GM21390 (cell line): ENCODE data around the gene LRIT3.
A peak's percentile ranks its signal among the peaks of the same experiment; 100 is the strongest.

ENCODE experiments used
- ATAC-seq: cut with Tn5 transposase; IDR thresholded peaks from one replicate; pipeline ENCODE4 v1.9.1; 2021; ENCODE audit not compliant: unreplicated experiment

Gene LRIT3

GRCh38 chr4:109847896-109848442, at the start of gene LRIT3:
Gene LRIT3 (plus strand): TSS chr4:109848107. CDS start chr4:109848202, 95 bp downstream.
- ATAC-seq, result no peak

DNA sequence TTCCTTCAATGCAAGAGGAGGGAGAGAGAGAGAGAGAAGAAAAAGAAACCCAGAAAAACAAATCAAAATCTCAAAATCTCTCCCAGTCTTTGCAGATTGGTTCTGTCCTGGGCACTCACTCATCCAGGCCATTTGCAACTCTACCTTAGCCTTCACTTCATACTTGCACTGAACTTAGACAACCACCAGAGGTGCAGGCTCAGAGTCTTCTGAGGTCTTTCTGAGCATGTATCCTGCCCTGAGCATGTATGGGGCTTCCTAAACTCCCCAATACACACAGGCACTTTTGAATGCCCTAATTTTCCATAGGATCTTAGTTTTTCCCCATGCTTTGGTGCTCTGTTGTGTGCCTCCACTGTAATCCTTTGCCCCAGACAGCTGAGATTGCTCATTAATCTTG, 49.0 kb upstream of the LRIT3 start:
- ATAC-seq, result no peak

DNA sequence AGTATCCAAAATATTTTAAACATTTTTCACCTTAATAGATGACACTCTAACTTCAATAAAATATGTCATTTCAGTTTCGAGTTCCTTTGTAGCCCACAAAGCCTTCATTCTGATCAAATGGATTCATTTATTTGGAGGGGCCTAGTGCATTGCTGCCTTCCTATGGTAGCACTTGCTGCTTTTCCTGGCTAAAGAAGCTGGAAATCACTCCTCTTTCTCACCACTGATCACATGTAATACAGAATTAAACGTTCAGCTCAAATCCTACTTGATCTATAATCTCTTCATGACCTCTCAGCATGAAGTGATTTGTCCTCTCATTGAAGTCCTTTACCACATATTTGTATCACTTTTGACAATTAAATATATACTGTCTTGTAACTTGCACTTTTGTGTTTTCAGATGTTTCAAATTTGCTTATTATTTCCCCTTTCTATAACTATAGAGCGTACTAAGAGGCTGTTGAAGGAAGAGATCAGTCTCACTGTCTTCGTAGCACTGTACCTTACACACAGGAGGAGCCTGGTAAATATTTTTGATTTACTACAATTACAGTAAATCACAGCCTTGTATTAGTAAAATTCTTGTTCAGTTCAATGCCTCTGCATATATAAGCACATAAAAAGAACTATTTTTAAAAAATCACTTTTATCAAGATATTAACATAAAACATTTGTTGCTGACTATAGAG, 46.7 kb upstream of the LRIT3 start:
- ATAC-seq, result no peak

GRCh38 chr4:109801895-109802319, 46.0 kb upstream of the LRIT3 start, which contains the start of gene CFI:
Gene CFI (minus strand): TSS chr4:109801999. CDS start chr4:109801971, 28 bp downstream.
- ATAC-seq, result no peak

DNA sequence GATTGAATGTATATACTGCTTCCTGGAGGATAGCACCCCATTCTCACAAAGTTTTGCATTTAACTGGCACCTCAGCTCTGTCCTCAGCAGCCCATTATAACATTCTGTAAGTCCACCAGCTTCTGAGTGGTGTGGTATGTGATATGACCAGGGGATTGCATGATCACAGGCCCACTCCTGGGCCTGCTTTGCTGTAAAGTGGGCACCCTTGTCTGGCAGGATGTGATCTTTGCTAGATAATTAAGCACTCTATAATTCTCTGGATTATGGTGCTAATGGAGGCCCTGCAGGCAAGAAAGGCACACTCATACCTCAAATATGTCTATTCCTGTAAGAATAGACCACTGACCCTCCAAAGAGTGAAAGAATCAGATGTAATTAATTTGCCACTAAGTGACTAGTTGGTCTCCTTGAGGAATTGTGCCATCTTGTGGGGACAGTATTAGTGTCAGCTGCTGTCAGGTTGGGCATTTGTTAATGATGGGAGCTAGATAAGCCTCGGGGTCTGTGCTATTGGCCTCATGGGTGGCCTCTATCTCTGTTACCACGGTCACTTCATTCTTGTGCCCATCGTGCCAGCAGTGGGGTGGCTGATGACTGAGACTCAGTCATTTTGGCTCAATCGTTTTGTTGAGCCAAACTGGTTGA, 43.9 kb upstream of the LRIT3 start:
- peak; percentile 71 for ATAC-seq

DNA sequence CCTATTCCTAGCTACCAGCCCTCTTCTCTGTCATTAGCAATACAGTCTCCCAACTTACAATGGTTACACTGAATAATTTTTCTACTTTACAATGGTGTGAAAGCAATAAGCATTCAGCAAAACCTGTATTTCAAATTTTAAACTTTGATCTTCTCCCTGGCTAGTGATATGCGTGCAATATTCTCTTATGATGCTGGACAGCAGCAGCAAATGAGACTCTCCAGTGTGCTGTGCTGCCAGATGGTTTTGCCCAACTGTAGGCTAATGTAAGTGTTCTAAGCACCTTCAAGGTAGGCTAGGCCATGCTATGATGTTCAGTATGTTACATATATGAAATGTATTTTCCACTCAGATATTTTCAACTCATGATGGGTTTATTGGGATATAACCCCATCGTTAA, 38.3 kb upstream of the LRIT3 start:
- ATAC-seq, result no peak

GRCh38 chr4:109810552-109811387, 37.1 kb upstream of the LRIT3 start:
- no peak for ATAC-seq

DNA sequence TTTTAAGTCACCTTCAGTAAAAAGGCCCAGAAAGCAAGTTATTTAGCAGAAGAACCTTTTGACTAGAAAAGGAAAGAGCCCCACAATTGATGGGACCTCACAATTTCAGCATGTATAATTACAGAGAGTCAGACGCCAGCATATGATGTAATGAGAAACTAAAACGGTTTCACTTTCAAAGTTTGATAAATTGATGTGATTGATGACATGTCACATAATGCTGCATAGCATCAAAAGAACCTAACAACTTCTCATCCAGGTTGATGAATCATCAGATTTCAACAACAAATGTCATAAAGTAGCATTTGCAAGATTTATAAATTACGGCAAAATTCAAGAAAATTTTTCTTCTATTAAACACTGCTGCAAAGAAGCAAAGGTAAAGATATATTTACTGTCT, 36.2 kb upstream of the LRIT3 start:
- no peak for ATAC-seq

- peak; percentile 99 for ATAC-seq
Observed at GRCh38 chr4:109815151-109816081, 32.5 kb upstream of the LRIT3 start, which contains the start of gene GAR1. Gene GAR1 (plus strand): TSS chr4:109815762. CDS start chr4:109816165, 403 bp downstream.

DNA sequence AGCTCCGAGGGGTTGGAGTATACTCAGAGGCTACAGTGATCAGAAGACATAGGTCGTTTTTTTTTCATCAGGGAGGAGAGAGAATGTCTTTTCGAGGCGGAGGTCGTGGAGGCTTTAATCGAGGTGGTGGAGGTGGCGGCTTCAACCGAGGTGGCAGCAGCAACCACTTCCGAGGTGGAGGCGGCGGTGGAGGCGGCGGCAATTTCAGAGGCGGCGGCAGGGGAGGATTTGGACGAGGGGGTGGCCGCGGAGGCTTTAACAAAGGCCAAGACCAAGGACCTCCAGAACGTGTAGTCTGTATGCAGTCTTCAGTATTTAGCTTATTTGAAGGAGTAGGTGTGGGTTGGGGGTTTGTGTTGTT, 31.8 kb upstream of the LRIT3 start:
- ATAC-seq, result no peak

GRCh38 chr4:109816894-109817293, 31.0 kb upstream of the LRIT3 start:
- ATAC-seq, result no peak

GRCh38 chr4:109818268-109818667, 29.6 kb upstream of the LRIT3 start:
- ATAC-seq, result no peak

GRCh38 chr4:109820563-109820962, 27.3 kb upstream of the LRIT3 start:
- ATAC-seq, result no peak

GRCh38 chr4:109821185-109821584, 26.7 kb upstream of the LRIT3 start:
- ATAC-seq, result no peak

DNA sequence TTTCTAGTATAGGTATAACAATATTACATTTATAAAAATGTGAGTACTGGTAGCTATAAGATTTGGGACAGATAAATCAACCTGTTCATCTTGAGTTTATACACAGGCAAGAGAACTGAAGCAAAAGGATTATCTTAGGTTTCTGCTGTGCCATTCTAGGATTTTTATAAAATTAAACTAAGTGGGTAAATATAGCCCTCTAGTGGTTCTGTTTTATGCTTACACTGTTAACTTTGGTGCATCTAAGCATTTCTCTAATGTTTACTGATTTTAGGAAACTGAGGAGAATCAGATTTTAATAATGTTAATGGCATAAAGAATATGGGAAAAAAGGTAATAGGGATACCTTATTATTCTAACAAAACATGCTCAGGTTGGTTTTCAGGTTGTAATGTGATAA, 21.2 kb upstream of the LRIT3 start:
- peak; percentile 66 for ATAC-seq

- ATAC-seq, result no peak
Observed at GRCh38 chr4:109827672-109828071, 20.2 kb upstream of the LRIT3 start, which contains the start of gene RRH. Gene RRH (plus strand): TSS chr4:109827972. CDS start chr4:109828028, 56 bp downstream.

DNA sequence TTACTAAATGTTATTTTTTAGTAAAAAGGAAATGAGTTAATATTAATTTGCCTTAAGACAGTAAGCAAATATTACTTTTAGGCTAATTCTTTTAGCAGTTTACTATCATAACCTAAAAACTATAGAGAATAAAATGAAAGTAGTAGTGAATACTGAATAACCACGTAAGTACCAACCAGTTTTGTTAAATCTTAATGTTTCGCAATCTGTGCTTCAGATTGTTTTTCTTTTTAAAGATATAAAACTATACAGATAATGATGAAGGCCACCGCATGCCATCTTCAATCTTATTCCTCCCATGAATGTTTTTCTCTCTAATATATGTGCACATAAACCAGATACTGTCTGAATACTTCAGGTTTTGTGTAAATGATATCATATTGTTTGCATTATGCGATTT, 14.2 kb upstream of the LRIT3 start:
- no peak for ATAC-seq

GRCh38 chr4:109836985-109837384, 10.9 kb upstream of the LRIT3 start:
- no peak for ATAC-seq

GRCh38 chr4:109846395-109847098, 1.4 kb upstream of the LRIT3 start:
- no peak for ATAC-seq

- ATAC-seq, result no peak
Observed at GRCh38 chr4:109848501-109848900, 594 bp downstream of the LRIT3 start.
